ENCODE data around the gene NELL1.

NELL1 gene

GRCh38 chr11:21385669-21386440 is 716.5 kb downstream of the NELL1 start:
- no peak for DNase-seq (ENCODE audit: extremely low spot score, insufficient read length, low read depth)
- FAIRE-seq: no peak

GRCh38 chr11:21390430-21390829 is 721.0 kb downstream of the NELL1 start:
- FAIRE-seq (no peak), DNase-seq (ENCODE audit: extremely low spot score, insufficient read length, low read depth) (no peak)

- FAIRE-seq: no peak
- DNase-seq (ENCODE audit: extremely low spot score, insufficient read length, low read depth): no peak
Measured at GRCh38 chr11:21396342-21397008, 727.1 kb downstream of the NELL1 start.

- no peak for FAIRE-seq
- DNase-seq (ENCODE audit: extremely low spot score, insufficient read length, low read depth): no peak
Measured at GRCh38 chr11:21398195-21398594, 728.8 kb downstream of the NELL1 start.

GRCh38 chr11:21401496-21401895 is 732.1 kb downstream of the NELL1 start:
- no peak for DNase-seq (ENCODE audit: extremely low spot score, insufficient read length, low read depth)

GRCh38 chr11:21402274-21402673 is 732.9 kb downstream of the NELL1 start:
- no peak for FAIRE-seq
- DNase-seq (ENCODE audit: extremely low spot score, insufficient read length, low read depth): no peak

More at GRCh38 chr11:21401496-21401895, 732.1 kb downstream of the NELL1 start:
- no peak for FAIRE-seq

- DNase-seq (ENCODE audit: extremely low spot score, insufficient read length, low read depth) (no peak), FAIRE-seq (no peak)
Measured at GRCh38 chr11:21403069-21403468, 733.7 kb downstream of the NELL1 start.

GRCh38 chr11:21405422-21405821 is 736.0 kb downstream of the NELL1 start:
- FAIRE-seq: no peak
- DNase-seq (ENCODE audit: extremely low spot score, insufficient read length, low read depth): no peak

GRCh38 chr11:21410513-21410912 is 741.1 kb downstream of the NELL1 start:
- DNase-seq (ENCODE audit: extremely low spot score, insufficient read length, low read depth) (no peak), FAIRE-seq (no peak)

- FAIRE-seq: no peak
- no peak for DNase-seq (ENCODE audit: extremely low spot score, insufficient read length, low read depth)
Measured at GRCh38 chr11:21411104-21411503, 741.7 kb downstream of the NELL1 start.

GRCh38 chr11:21411597-21411996 is 742.2 kb downstream of the NELL1 start:
- FAIRE-seq (no peak), DNase-seq (ENCODE audit: extremely low spot score, insufficient read length, low read depth) (no peak)

- FAIRE-seq: no peak
- no peak for DNase-seq (ENCODE audit: extremely low spot score, insufficient read length, low read depth)
Measured at GRCh38 chr11:21412652-21413383, 743.4 kb downstream of the NELL1 start.

- FAIRE-seq (no peak), DNase-seq (ENCODE audit: extremely low spot score, insufficient read length, low read depth) (no peak)
Measured at GRCh38 chr11:21414953-21415352, 745.6 kb downstream of the NELL1 start.

GRCh38 chr11:21415606-21416005 is 746.2 kb downstream of the NELL1 start:
- DNase-seq (ENCODE audit: extremely low spot score, insufficient read length, low read depth) (no peak), FAIRE-seq (no peak)

GRCh38 chr11:21421711-21422329 is 752.4 kb downstream of the NELL1 start:
- no peak for DNase-seq (ENCODE audit: extremely low spot score, insufficient read length, low read depth)
- FAIRE-seq: no peak

- no peak for FAIRE-seq
Measured at GRCh38 chr11:21426931-21427330, 757.5 kb downstream of the NELL1 start.

GRCh38 chr11:21427726-21428125 is 758.3 kb downstream of the NELL1 start:
- FAIRE-seq (no peak), DNase-seq (ENCODE audit: extremely low spot score, insufficient read length, low read depth) (no peak)

More at GRCh38 chr11:21426931-21427330, 757.5 kb downstream of the NELL1 start:
- DNase-seq (ENCODE audit: extremely low spot score, insufficient read length, low read depth): no peak

- DNase-seq (ENCODE audit: extremely low spot score, insufficient read length, low read depth): no peak
Measured at GRCh38 chr11:21428796-21429195, 759.4 kb downstream of the NELL1 start.

GRCh38 chr11:21429401-21429800 is 760.0 kb downstream of the NELL1 start:
- FAIRE-seq (no peak), DNase-seq (ENCODE audit: extremely low spot score, insufficient read length, low read depth) (no peak)

More at GRCh38 chr11:21428796-21429195, 759.4 kb downstream of the NELL1 start:
- FAIRE-seq: no peak

- FAIRE-seq (no peak), DNase-seq (ENCODE audit: extremely low spot score, insufficient read length, low read depth) (no peak)
Measured at GRCh38 chr11:21430537-21430936, 761.2 kb downstream of the NELL1 start.
